Measurements from ENCODE around the gene TRIM69.

TRIM69 gene

GRCh38 chr15:44718180-44718926, 18.0 kb upstream of the TRIM69 start:
- no peak for TF ChIP-seq TAF1 (IDR thresholded peaks at IDR 0.05; ENCODE audit: borderline replicate concordance, insufficient read depth, low read length)

GRCh38 chr15:44718927-44719292, 17.4 kb upstream of the TRIM69 start:
- TF ChIP-seq REST (IDR thresholded peaks at IDR 0.05; ENCODE audit: insufficient read depth in 1 of 2, low read depth in 2 of 2, low read length in 2 of 2), result no peak
- no peak for TF ChIP-seq FOXP2 (optimal IDR thresholded peaks at IDR 0.05; ENCODE audit: borderline replicate concordance, extremely low read depth, extremely low read length, insufficient read depth)

- TF ChIP-seq POLR2AphosphoS5 (IDR thresholded peaks at IDR 0.05; ENCODE audit: low read depth, low read length) (0 out of 2 replicates have a peak, but pooled peaks have one; percentile 27), SIN3A (IDR thresholded peaks at IDR 0.05; ENCODE audit: borderline replicate concordance, insufficient read depth, low read length) (no peak)
These were observed 16.9 kb upstream of the TRIM69 start for GRCh38 chr15:44719293-44719999.

GRCh38 chr15:44720460-44721176, 15.7 kb upstream of the TRIM69 start:
- TF ChIP-seq FOXP2 (optimal IDR thresholded peaks at IDR 0.05; ENCODE audit: borderline replicate concordance, extremely low read depth, extremely low read length, insufficient read depth) (no peak), REST (IDR thresholded peaks at IDR 0.05; ENCODE audit: insufficient read depth in 1 of 2, low read depth in 2 of 2, low read length in 2 of 2) (no peak), TAF1 (IDR thresholded peaks at IDR 0.05; ENCODE audit: borderline replicate concordance, insufficient read depth, low read length) (no peak), SIN3A (IDR thresholded peaks at IDR 0.05; ENCODE audit: borderline replicate concordance, insufficient read depth, low read length) (no peak), POLR2AphosphoS5 (IDR thresholded peaks at IDR 0.05; ENCODE audit: low read depth, low read length) (no peak)

- TF ChIP-seq TAF1 (IDR thresholded peaks at IDR 0.05; ENCODE audit: borderline replicate concordance, insufficient read depth, low read length), result no peak
- no peak for TF ChIP-seq REST (IDR thresholded peaks at IDR 0.05; ENCODE audit: insufficient read depth in 1 of 2, low read depth in 2 of 2, low read length in 2 of 2)
- no peak for TF ChIP-seq POLR2AphosphoS5 (IDR thresholded peaks at IDR 0.05; ENCODE audit: low read depth, low read length)
These were observed 14.3 kb upstream of the TRIM69 start for GRCh38 chr15:44722011-44722410.

- TF ChIP-seq REST (IDR thresholded peaks at IDR 0.05; ENCODE audit: insufficient read depth in 1 of 2, low read depth in 2 of 2, low read length in 2 of 2), result no peak
- no peak for TF ChIP-seq POLR2AphosphoS5 (IDR thresholded peaks at IDR 0.05; ENCODE audit: low read depth, low read length)
- TF ChIP-seq SIN3A (IDR thresholded peaks at IDR 0.05; ENCODE audit: borderline replicate concordance, insufficient read depth, low read length), result no peak
- TF ChIP-seq TAF1 (IDR thresholded peaks at IDR 0.05; ENCODE audit: borderline replicate concordance, insufficient read depth, low read length), result no peak
- TF ChIP-seq FOXP2 (optimal IDR thresholded peaks at IDR 0.05; ENCODE audit: borderline replicate concordance, extremely low read depth, extremely low read length, insufficient read depth), result no peak
These were observed 10.2 kb upstream of the TRIM69 start for GRCh38 chr15:44726136-44726535.

Data from PFSK-1 (cell line).